Measurements from ENCODE around the gene CNTNAP2.

GRCh38 chr7:147197006-147197405 lies 1080.4 kb downstream of the CNTNAP2 start:
- TF ChIP-seq EZH2 (IDR thresholded peaks at IDR 0.05; ENCODE audit: insufficient read depth, poor library complexity, severe bottlenecking), result no peak
- no peak for TF ChIP-seq EZH2phosphoT487 (IDR thresholded peaks at IDR 0.05; ENCODE audit: insufficient read depth, low read depth)

Measured in GM23248 (cell line).